Fibroblast of skin of left quadriceps (primary cell): ENCODE measurements around the gene ZC3HAV1.
"Not testable (repeated sequence)": the region's sequence is repeated elsewhere in the genome, so short reads cannot be mapped to it uniquely, and the experiment has no call there.

ENCODE experiments used
- DNase-seq, 2 experiments: peaks; one replicate each; pipeline ENCODE4 v3.0.0-alpha.2; 2013; ENCODE audit warnings: low read depth in 2 of 2

ZC3HAV1 gene

GRCh38 chr7:139054101-139054500 is 55.4 kb downstream of the ZC3HAV1 start:
- no peak for DNase-seq

GRCh38 chr7:139051655-139052054 is 57.9 kb downstream of the ZC3HAV1 start:
- DNase-seq = no peak

GRCh38 chr7:139049936-139050335 is 59.6 kb downstream of the ZC3HAV1 start:
- peak; percentile 14 to 23 for DNase-seq

- no peak for DNase-seq
These were observed 60.4 kb downstream of the ZC3HAV1 start for GRCh38 chr7:139049111-139049510.

GRCh38 chr7:139047970-139048369 is 61.5 kb downstream of the ZC3HAV1 start:
- no peak for DNase-seq

GRCh38 chr7:139046143-139046542 is 63.4 kb downstream of the ZC3HAV1 start:
- DNase-seq = no peak

GRCh38 chr7:139044813-139045794 is 64.4 kb downstream of the ZC3HAV1 start:
- DNase-seq = no peak

- DNase-seq = no peak
These were observed 65.4 kb downstream of the ZC3HAV1 start for GRCh38 chr7:139043823-139044812.

GRCh38 chr7:139041378-139042085 is 68.0 kb downstream of the ZC3HAV1 start:
- DNase-seq = no peak

GRCh38 chr7:139038691-139039090 is 70.8 kb downstream of the ZC3HAV1 start:
- no peak for DNase-seq

GRCh38 chr7:139036901-139037300 is 72.6 kb downstream of the ZC3HAV1 start:
- DNase-seq = no peak

- peak; percentile 52 to 57 for DNase-seq
These were observed 73.8 kb downstream of the ZC3HAV1 start, which contains the start of gene ZC3HAV1L for GRCh38 chr7:139035586-139036353. Gene ZC3HAV1L (minus strand): TSS chr7:139036042. CDS start chr7:139036017, 25 bp downstream.

GRCh38 chr7:139034855-139035585 is 74.5 kb downstream of the ZC3HAV1 start:
- no peak for DNase-seq

- DNase-seq = no peak
These were observed 75.2 kb downstream of the ZC3HAV1 start for GRCh38 chr7:139034336-139034735.

GRCh38 chr7:139033346-139034114 is 76.0 kb downstream of the ZC3HAV1 start:
- no peak for DNase-seq

- DNase-seq = no peak
These were observed 77.0 kb downstream of the ZC3HAV1 start for GRCh38 chr7:139032473-139032872.

GRCh38 chr7:139029353-139029752 is 80.2 kb downstream of the ZC3HAV1 start:
- no peak for DNase-seq

GRCh38 chr7:139026551-139026950 is 83.0 kb downstream of the ZC3HAV1 start:
- DNase-seq = no peak

- not testable (repeated sequence) for DNase-seq
These were observed 83.7 kb downstream of the ZC3HAV1 start for GRCh38 chr7:139025861-139026260.
